Smooth muscle cell (in vitro differentiated cells): ENCODE measurements around the gene TNS3. TPM values are rescaled to one million over a fixed set of nuclear protein-coding genes. Genes with fewer than 3 reads are reported as not detected.

Experiments used
- DNase-seq: peaks from one replicate; lab custom pipeline; 2025; ENCODE audit not compliant: unreplicated experiment; lab: John Stamatoyannopoulos, UW
- H2AFZ ChIP-seq: fragments of 200-600 bp; sonication (generic); 2 replicates; pipeline ENCODE4 v1.6.0; 2016; ENCODE audit warnings: antibody characterized with exemption, low read depth, mild to moderate bottlenecking
- H3F3A ChIP-seq: fragments of 200-600 bp; sonication (generic); 2 replicates; pipeline ENCODE4 v1.6.0; 2017; ENCODE audit warnings: antibody characterized with exemption, low read depth
- H3K27ac ChIP-seq: fragments of 200-600 bp; sonication (generic); 2 replicates; pipeline ENCODE4 v1.5.1; 2016; ENCODE audit warnings: low read depth, mild to moderate bottlenecking
- H3K27me3 ChIP-seq: fragments of 200-600 bp; sonication (generic); 2 replicates; pipeline ENCODE4 v1.6.1; 2016; ENCODE audit warnings: low read depth, mild to moderate bottlenecking
- H3K36me3 ChIP-seq: fragments of 200-600 bp; sonication (generic); 2 replicates; pipeline ENCODE4 v1.5.1; 2016; ENCODE audit warnings: low read depth
- H3K4me1 ChIP-seq: fragments of 200-600 bp; sonication (generic); 2 replicates; pipeline ENCODE4 v1.5.1; 2016; ENCODE audit warnings: low read depth
- H3K4me2 ChIP-seq: fragments of 200-600 bp; sonication (generic); 2 replicates; pipeline ENCODE4 v1.6.0; 2016; ENCODE audit warnings: mild to moderate bottlenecking
- H3K4me3 ChIP-seq: fragments of 200-600 bp; sonication (generic); 2 replicates; pipeline ENCODE4 v1.5.1; 2016; ENCODE audit warnings: mild to moderate bottlenecking
- H3K79me2 ChIP-seq: fragments of 200-600 bp; sonication (generic); 2 replicates; pipeline ENCODE4 v1.6.0; 2016; ENCODE audit warnings: low read depth, mild to moderate bottlenecking
- H3K9ac ChIP-seq: fragments of 200-600 bp; sonication (generic); 2 replicates; pipeline ENCODE4 v1.6.0; 2016; ENCODE audit warnings: low read depth
- H3K9me3 ChIP-seq: fragments of 200-600 bp; sonication (generic); replicated peaks from 2 replicates; pipeline ENCODE4 v1.5.1; 2016; ENCODE audit warnings: low read depth
- H4K20me1 ChIP-seq: fragments of 200-600 bp; sonication (generic); 2 replicates; pipeline ENCODE4 v1.6.0; 2016; ENCODE audit warnings: low read depth
- CTCF ChIP-seq: fragments of 200-600 bp; sonication (generic); IDR thresholded peaks from 2 replicates; pipeline ENCODE4 v1.5.1; 2017; ENCODE audit warnings: borderline replicate concordance, mild to moderate bottlenecking, antibody characterized with exemption; ENCODE audit not compliant: insufficient read depth, poor library complexity, severe bottlenecking
- WGBS: methylation state at CpG from one replicate; pipeline ENCODE4 v1.1.7; 2016; ENCODE audit warnings: low lambda C conversion rate; 5-methylcytosine and 5-hydroxymethylcytosine counted together
- polyA plus RNA-seq: library from polyadenylated mRNA; unstranded; fragments of >200 nt; fragmentation: Nextera tagmentation; extraction: Ambion mirVana; gene quantifications from 2 replicates; pipeline ENCODE4 v1.2.1, GENCODE V29; 2016
- total RNA-seq: library from RNA; depleted of rRNA; stranded (reverse); fragments of >200 nt; gene quantifications from 2 replicates; pipeline ENCODE4 v1.2.3, GENCODE V29; 2014

Gene TNS3
- total and polyA plus RNA-seq, 2 experiments from 2014 or later, result 32.6 to 50.5 TPM

- peaks cover 52% of the 10 kb centered on the region for H3F3A ChIP-seq
- H3K9ac ChIP-seq, result no peak overlapping the region
- no peaks in the 10 kb centered on the region for H4K20me1 ChIP-seq
- no peak for DNase-seq
- WGBS, result 65% methylated on average over 19 of the region's 19 CpGs
- peak overlapping the region; percentile 68 for H3K27ac ChIP-seq
- H3K27me3 ChIP-seq, result no peaks in the 10 kb centered on the region
- H3K4me3 ChIP-seq, result no peak overlapping the region
- no peaks in the 10 kb centered on the region for H3K9me3 ChIP-seq
- H2AFZ ChIP-seq, result no peak overlapping the region
- peak overlapping the region; percentile 80 for H3K4me2 ChIP-seq
- TF ChIP-seq CTCF, result no peak
- peaks cover 26% of the 10 kb centered on the region for H3K4me1 ChIP-seq
- no peaks in the 10 kb centered on the region for H3K36me3 ChIP-seq
- H3K79me2 ChIP-seq, result peaks cover 71% of the 10 kb centered on the region
Measured at GRCh38 chr7:47572939-47573757, 8.8 kb downstream of the TNS3 start.

- no peak overlapping the region for H3K4me3 ChIP-seq
- no peaks in the 10 kb centered on the region for H3K36me3 ChIP-seq
- WGBS, result 44% methylated on average over 14 of the region's 14 CpGs
- no peak overlapping the region for H2AFZ ChIP-seq
- H3K4me2 ChIP-seq, result peak overlapping the region; percentile 67
- TF ChIP-seq CTCF, result no peak
- peak overlapping the region; percentile 71 for H3K27ac ChIP-seq
- DNase-seq, result no peak
- H3K79me2 ChIP-seq, result peaks cover 73% of the 10 kb centered on the region
- H3K9ac ChIP-seq, result peak overlapping the region; percentile 6
- H3K27me3 ChIP-seq, result no peaks in the 10 kb centered on the region
- H3K4me1 ChIP-seq, result peaks cover 23% of the 10 kb centered on the region
- H3K9me3 ChIP-seq, result no peaks in the 10 kb centered on the region
- H4K20me1 ChIP-seq, result no peaks in the 10 kb centered on the region
- H3F3A ChIP-seq, result peaks cover 44% of the 10 kb centered on the region
Measured at GRCh38 chr7:47572094-47572445, 9.8 kb downstream of the TNS3 start.

GRCh38 chr7:47571331-47572093 lies 10.4 kb downstream of the TNS3 start:
- no peaks in the 10 kb centered on the region for H4K20me1 ChIP-seq
- peak overlapping the region; percentile 67 for H3K4me2 ChIP-seq
- no peak overlapping the region for H2AFZ ChIP-seq
- no peaks in the 10 kb centered on the region for H3K9me3 ChIP-seq
- DNase-seq, result no peak
- H3K4me1 ChIP-seq, result peaks cover 18% of the 10 kb centered on the region
- H3K27me3 ChIP-seq, result no peaks in the 10 kb centered on the region
- peak overlapping the region; percentile 4 for H3K9ac ChIP-seq
- 55% methylated on average over 24 of the region's 24 CpGs for WGBS
- no peaks in the 10 kb centered on the region for H3K36me3 ChIP-seq
- peaks cover 75% of the 10 kb centered on the region for H3K79me2 ChIP-seq
- peak overlapping the region; percentile 71 for H3K27ac ChIP-seq
- TF ChIP-seq CTCF, result no peak
- no peak overlapping the region for H3K4me3 ChIP-seq
- peaks cover 40% of the 10 kb centered on the region for H3F3A ChIP-seq
